Tibial nerve (tissue), 4 donors: Measurements from ENCODE around the gene B3GALNT1.

ENCODE experiments used
- EP300 ChIP-seq, 2 donors: sonication (generic); formaldehyde crosslinking; IDR thresholded peaks; one replicate each; pipeline ENCODE4 v1.6.1; 2017; ENCODE audit warnings: antibody characterized with exemption in 2 of 2, mild to moderate bottlenecking in 1 of 2
- POLR2A ChIP-seq, 2 donors: fragments of 450-650 bp; IDR thresholded peaks; one replicate each; pipeline ENCODE4 v1.6.1; 2017; ENCODE audit warnings: antibody characterized with exemption in 2 of 2, mild to moderate bottlenecking in 2 of 2, moderate library complexity in 2 of 2
- TF ChIP-seq, protein P1 (sequence below), 5 experiments: fragments of 200-600 bp in 3 of 5; fragments of 450-650 bp in 2 of 5; sonication (generic) in 3 of 5; IDR thresholded peaks; one replicate each; pipeline ENCODE4 v1.5.1; 2016 to 2019; ENCODE audit warnings: antibody characterized with exemption in 5 of 5, mild to moderate bottlenecking in 3 of 5, moderate library complexity in 2 of 5

DNA sequence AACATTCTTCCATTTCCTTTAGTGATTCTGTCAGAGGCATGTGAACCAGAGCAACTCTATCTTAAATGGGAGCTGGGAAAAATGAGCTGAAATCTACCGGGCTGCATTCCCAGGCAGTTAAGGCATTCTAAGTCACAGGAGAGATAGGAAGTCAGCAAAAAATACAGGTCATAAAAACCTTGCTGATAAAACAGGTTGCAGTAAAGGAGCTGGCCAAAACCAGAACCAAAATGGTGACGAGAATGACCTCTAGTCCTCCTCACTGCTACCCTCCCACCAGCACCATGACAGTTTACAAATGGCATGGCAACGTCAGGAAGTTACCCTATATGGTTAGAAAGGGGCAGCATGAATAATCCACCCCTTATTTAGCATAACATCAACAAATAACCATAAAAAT lies 66.4 kb downstream of the B3GALNT1 start:
- TF ChIP-seq, protein P1, sequence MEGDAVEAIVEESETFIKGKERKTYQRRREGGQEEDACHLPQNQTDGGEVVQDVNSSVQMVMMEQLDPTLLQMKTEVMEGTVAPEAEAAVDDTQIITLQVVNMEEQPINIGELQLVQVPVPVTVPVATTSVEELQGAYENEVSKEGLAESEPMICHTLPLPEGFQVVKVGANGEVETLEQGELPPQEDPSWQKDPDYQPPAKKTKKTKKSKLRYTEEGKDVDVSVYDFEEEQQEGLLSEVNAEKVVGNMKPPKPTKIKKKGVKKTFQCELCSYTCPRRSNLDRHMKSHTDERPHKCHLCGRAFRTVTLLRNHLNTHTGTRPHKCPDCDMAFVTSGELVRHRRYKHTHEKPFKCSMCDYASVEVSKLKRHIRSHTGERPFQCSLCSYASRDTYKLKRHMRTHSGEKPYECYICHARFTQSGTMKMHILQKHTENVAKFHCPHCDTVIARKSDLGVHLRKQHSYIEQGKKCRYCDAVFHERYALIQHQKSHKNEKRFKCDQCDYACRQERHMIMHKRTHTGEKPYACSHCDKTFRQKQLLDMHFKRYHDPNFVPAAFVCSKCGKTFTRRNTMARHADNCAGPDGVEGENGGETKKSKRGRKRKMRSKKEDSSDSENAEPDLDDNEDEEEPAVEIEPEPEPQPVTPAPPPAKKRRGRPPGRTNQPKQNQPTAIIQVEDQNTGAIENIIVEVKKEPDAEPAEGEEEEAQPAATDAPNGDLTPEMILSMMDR (IDR thresholded peaks at IDR 0.05), result no peak
- TF ChIP-seq POLR2A (IDR thresholded peaks at IDR 0.05) (no peak), EP300 (IDR thresholded peaks at IDR 0.05) (no peak)
